NCI-H2029 (cell line): ENCODE results near the gene ITGA4.
"Not testable (repeated sequence)": the region's sequence is repeated elsewhere in the genome, so short reads cannot be mapped to it uniquely, and the experiment has no call there.

Source experiments
- DNase-seq: peaks from one replicate; lab custom pipeline; 2025; lab: John Stamatoyannopoulos, UW

Gene ITGA4

GRCh38 chr2:181457121-181457740 lies at the start of gene ITGA4:
Gene ITGA4 (plus strand): TSS chr2:181457386. CDS start chr2:181457655, 269 bp downstream.
- DNase-seq: no peak

DNA sequence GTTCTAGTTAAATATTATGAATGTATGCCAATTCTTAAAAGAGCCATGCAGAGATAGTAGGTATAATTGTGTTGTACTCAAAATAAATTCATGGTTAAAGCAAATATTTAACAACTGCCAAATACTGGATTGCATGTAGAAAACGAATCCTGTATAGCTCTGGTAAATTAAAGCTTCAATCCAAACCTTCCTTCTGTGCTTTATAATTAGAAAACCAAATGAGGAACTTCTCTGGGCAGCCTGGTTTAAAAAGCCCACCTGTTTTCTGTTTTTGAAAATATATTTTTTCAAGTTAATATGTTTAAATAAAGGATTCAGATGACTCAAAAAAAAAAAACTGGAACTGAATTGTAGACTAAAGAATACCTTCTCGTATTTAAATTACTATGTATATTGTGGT lies 48.3 kb upstream of the ITGA4 start:
- no peak for DNase-seq

DNA sequence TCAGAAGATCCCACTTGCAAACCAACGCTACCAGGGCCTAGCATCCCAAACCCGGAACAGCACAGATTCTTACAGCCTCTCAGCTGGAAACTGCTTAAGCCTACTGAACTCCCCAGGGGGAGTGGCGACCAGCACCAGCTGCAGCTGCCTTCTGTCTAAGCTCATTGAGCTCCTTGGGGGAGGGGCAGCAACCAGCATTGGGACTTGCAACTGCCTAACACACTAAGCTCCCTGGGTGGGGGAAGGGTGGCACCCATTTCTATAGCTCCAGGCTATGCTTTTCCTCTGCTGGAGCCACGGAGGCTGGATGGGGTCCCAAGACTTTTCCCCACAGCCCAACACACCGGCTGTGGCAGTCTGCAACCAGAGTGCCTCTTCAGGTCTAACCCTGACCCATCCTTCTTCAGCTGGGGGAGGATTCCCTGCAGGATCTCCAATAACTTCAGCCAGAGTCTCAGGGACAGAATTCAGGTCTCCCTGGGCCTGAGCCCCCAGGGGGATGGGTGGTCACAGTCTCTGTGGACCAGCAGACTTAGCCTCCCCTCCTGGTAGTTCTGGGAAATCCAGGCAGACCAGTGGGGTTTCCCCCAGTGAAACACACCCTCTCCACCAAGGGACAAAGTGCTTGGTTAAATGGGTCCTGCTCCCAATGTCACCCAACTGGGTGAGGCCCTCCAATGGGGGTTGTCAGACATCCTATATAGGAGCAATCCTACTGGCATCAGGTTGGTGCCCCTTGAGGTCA lies 45.9 kb upstream of the ITGA4 start:
- DNase-seq: peak; percentile 65

DNA sequence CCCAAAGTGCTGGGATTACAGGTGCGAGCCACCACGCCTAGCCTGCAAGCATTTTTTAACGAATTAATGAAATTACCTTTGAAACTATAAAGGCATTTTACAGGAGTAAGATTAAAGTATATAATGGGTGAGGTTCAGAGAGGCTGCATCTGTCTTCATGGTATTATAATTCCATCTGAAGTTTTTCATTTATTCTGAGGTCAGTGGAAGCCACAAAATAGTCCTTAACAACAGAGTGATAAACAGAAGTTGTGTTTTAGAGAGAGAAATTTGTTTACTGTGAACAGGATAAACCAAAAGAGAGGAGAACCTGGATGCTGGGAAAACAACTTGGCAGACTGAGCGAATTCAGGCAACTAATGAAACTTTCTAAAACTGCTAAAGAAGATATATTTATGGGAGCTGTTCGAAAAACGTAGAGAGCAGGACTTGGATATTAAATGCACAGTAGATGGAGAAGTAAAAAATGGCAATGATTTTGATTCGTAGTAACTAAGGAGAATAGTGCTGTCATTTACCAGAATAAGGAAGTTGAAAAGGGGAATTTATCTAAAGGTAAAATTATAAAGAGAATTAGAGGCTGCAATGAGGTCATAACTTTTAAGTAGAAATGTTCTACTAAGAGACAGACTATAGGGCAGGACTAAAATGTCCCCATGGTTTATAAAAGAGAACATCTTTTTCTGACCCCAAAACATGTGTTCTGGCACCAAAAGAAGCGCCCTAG lies 37.9 kb upstream of the ITGA4 start:
- no peak for DNase-seq

DNA sequence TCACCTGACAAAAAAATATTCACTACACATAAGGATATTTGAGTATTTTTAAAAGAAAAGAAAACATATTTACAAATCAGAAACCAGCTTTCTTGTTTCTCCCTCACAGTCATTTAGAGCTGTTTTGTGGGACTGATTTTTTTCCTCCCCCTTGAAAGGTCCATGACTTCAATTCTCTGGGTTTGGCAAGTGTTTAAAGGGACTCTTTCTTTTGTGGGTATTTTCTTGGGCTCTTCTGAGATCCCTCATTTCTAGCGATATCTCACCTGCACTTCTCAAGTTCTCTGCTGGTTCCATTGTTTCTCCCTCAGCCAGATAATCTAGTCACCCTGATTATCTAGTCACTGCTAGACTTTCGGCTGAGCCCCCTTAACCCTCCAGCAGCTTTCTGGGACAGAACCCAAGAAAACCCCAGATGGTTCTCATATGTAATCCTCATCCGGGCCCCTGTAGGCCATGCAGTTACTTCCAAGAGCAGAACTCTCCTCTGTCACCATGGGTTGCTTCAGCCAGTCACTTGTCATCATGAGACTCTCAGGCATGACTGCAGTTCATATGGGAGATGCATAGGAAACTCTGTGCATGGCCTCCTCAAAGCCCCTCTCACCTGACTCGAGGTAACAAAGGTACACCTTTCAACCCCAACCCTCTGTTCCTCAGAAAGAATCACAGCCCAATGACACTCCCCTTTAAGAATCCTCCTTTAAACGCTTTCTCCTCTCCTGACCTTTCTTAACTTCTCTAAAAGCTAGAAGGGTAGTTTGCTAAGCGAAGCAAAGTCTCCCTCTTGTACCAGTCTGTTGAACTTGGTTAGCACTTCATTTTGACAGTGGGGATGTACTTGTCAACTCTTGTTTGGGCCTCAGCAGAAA lies 36.7 kb upstream of the ITGA4 start:
- no peak for DNase-seq

DNA sequence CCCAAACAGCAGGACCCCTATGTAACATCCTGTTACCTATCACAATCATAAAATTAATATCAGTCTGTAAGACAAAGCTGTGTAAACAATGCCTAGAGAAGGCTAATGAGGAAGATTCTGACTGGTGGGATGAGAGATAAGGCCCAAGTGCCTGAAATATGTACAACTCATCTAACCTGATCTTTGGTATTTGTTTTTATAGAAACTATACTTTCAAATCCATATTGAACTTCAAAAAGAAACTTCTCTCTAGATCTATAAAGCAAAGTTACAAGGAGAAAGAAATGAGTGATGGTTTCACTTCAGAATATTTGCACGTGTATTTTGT lies 36.1 kb upstream of the ITGA4 start:
- no peak for DNase-seq

GRCh38 chr2:181421464-181421863 lies 35.7 kb upstream of the ITGA4 start:
- DNase-seq: no peak

GRCh38 chr2:181426672-181427071 lies 30.5 kb upstream of the ITGA4 start:
- peak; percentile 50 for DNase-seq

GRCh38 chr2:181430406-181431118 lies 26.6 kb upstream of the ITGA4 start:
- no peak for DNase-seq

DNA sequence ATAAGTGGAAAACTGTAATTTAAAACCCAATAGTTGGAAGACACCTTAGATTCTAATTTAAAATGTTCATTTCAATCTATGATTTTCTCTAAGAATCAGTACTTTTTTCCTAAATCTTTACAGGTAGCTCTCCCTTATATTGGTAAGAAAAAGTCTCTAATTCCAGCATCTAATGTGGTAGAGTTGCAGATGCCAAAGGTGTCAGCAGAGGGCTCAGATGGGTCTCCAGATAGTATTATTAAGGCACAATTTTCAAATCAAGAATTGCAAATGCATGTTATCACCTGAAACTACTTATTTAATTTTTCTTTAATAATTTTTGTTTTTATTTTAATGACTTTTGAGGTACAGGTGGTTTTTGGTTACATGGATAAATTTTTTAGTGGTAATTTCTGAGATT lies 25.5 kb upstream of the ITGA4 start:
- no peak for DNase-seq

DNA sequence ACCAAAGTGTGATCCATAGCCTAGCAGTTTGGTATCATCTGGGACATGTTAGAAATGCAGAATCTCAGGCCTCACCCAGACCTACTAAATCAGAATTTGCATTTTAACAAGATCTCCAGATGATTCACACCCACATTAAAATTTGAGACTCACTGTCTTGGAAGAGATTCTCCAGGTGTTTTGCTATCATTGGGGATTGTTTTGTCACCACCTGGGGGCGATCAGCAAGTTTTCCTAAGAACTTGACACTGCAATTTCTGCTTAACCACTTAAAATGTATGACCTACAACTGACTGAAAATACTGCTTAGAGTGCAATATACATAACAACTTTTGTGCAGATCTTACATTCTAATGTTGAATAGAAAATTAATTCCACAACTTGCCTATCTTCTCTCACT lies 18.9 kb upstream of the ITGA4 start:
- DNase-seq: no peak

DNA sequence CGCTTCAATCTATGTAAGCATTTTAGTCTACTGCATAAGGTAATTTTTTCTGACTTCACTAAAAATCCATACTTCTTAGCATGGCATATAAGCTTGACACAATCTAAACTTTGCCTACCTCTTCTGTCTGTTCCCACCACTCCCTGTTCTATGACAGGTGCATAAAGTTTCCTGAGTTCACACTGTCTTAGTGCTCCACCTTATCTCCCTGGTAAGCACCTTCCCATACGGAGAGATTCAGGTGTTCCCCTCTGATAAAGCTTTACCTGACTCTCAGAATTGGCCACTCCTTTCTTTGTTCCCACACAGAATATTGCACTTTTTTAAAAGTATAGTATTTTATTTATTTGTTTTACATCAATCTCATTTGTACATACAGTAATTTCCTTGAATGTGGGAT lies 16.8 kb upstream of the ITGA4 start:
- DNase-seq: no peak

- no peak for DNase-seq
Observed at GRCh38 chr2:181440919-181441318, 16.3 kb upstream of the ITGA4 start.

DNA sequence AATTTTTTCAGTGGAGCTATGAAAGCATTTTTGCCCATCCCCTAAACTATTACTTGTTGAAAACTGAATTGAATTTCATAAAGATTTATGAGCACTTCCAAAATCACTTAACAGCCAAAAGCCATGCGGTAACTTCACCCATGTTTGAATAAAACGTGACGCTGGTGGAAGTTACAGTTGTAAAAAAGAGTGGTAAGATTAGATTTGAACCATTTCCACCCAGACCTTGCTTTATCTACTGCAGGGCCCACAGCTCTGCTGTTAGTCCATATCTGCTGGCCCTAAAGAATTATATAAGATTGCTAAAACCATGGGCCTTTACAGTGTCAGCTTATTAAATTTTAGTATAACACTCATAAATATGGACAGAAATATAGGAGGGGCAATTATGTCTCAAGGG lies 15.5 kb upstream of the ITGA4 start:
- DNase-seq: no peak

GRCh38 chr2:181444654-181445053 lies 12.5 kb upstream of the ITGA4 start:
- DNase-seq: no peak

- no peak for DNase-seq
Observed at GRCh38 chr2:181446985-181447384, 10.2 kb upstream of the ITGA4 start.

DNA sequence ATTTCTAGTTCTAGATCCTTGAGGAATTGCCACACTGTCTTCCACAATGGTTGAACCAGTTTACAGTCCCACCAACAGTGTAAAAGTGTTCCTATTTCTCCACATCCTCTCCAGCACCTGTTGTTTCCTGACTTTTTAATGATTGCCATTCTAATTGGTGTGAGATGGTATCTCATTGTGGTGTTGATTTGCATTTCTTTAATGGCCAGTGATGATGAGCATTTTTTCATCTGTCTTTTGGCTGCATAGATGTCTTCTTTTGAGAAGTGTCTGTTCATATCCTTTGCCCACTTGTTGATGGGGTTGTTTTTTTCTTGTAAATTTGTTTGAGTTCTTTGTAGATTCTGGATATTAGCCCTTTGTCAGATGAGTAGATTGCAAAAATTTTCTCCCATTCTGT lies 7.9 kb upstream of the ITGA4 start:
- DNase-seq: not testable (repeated sequence)

GRCh38 chr2:181454686-181455450 lies 2.3 kb upstream of the ITGA4 start:
- no peak for DNase-seq

- DNase-seq: no peak
Observed at GRCh38 chr2:181456660-181457120, 496 bp upstream of the ITGA4 start.

DNA sequence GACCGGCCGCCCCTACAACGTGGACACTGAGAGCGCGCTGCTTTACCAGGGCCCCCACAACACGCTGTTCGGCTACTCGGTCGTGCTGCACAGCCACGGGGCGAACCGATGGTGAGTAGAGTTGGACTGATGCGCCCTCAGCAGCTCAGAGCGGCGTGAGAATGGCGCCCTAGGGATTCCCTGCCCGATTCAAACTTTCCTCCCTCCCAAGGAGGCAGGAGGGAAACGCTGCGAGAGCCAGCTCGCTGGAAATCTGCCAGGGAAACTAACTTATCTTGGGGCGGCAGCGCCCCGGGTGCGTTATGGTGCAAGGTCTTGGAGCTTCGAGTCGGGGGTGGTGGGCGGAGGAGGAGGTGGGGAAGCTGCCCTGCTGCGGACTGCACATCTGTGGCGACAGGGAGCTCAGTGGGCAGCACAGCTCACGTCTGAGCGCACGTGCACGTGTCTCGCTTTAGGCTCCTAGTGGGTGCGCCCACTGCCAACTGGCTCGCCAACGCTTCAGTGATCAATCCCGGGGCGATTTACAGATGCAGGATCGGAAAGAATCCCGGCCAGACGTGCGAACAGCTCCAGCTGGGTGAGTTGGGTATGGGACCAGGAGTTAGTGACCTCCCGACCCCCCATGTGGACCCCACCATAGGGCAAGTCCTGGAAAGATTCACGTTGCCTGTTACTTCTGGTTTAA lies 697 bp downstream of the ITGA4 start:
- no peak for DNase-seq
